OCI-LY3 (cell line): ENCODE measurements around the gene CFI.
A peak's percentile ranks its signal among the peaks of the same experiment; 100 is the strongest.

Source experiments
- H2AFZ ChIP-seq: fragments of 200-600, 300-600 bp; shearing (Covaris generic); 2 replicates; pipeline ENCODE4 v1.6.0; 2014; ENCODE audit warnings: antibody characterized with exemption, low read depth, low read length
- H3K27ac ChIP-seq: fragments of 200-600, 300-600 bp; sonication (generic); 2 replicates; pipeline ENCODE4 v1.5.1; 2014; ENCODE audit warnings: mild to moderate bottlenecking, low read length, moderate library complexity, mixed read lengths
- H3K27me3 ChIP-seq: fragments of 200-600, 300-600 bp; sonication (generic); 2 replicates; pipeline ENCODE4 v1.6.1; 2014; ENCODE audit warnings: low read depth, low read length, mixed read lengths
- H3K36me3 ChIP-seq: fragments of 200-600, 300-600 bp; sonication (generic); replicated peaks from 2 replicates; pipeline ENCODE3; 2014; ENCODE audit warnings: low read depth, low read length, mixed read lengths
- H3K4me1 ChIP-seq: fragments of 300-600, 200-600 bp; sonication (generic); 2 replicates; pipeline ENCODE4 v1.6.1; 2014; ENCODE audit warnings: low read length, mixed read lengths
- H3K4me2 ChIP-seq: fragments of 200-600, 300-600 bp; sonication (generic); 2 replicates; pipeline ENCODE4 v1.6.1; 2014; ENCODE audit warnings: low read length, mixed read lengths
- H3K4me3 ChIP-seq: fragments of 300-600, 200-600 bp; sonication (generic); 2 replicates; pipeline ENCODE4 v1.5.1; 2014; ENCODE audit warnings: antibody characterized with exemption, mild to moderate bottlenecking, low read length, moderate library complexity
- H3K79me2 ChIP-seq: fragments of 300-600, 200-600 bp; shearing (Covaris generic); 2 replicates; pipeline ENCODE4 v1.6.1; 2014; ENCODE audit warnings: mild to moderate bottlenecking, low read length, mixed read lengths
- H3K9ac ChIP-seq: fragments of 300-600, 200-600 bp; shearing (Covaris generic); 2 replicates; pipeline ENCODE4 v1.6.0; 2014; ENCODE audit warnings: mild to moderate bottlenecking, low read length, moderate library complexity
- H3K9me3 ChIP-seq: fragments of 200-600, 300-600 bp; shearing (Covaris generic); 2 replicates; pipeline ENCODE4 v1.6.1; 2014; ENCODE audit warnings: low read length, mixed read lengths; ENCODE audit not compliant: insufficient read depth
- H4K20me1 ChIP-seq: fragments of 200-600, 300-600 bp; sonication (generic); 2 replicates; pipeline ENCODE4 v1.6.1; 2016; ENCODE audit warnings: low read length, mixed read lengths; ENCODE audit not compliant: insufficient read depth
- EZH2phosphoT487 ChIP-seq: fragments of 200-600 bp; shearing (Covaris generic); IDR thresholded peaks from 2 replicates; pipeline ENCODE4 v1.6.1; 2018; ENCODE audit warnings: antibody characterized with exemption, mixed run types, low read depth
- TF ChIP-seq, protein P1 (sequence below): fragments of 200-600, 300-600 bp; sonication (generic); IDR thresholded peaks from 2 replicates; pipeline ENCODE4 v1.5.1; 2014; ENCODE audit warnings: antibody characterized with exemption, low read length, low read depth

Gene CFI

DNA sequence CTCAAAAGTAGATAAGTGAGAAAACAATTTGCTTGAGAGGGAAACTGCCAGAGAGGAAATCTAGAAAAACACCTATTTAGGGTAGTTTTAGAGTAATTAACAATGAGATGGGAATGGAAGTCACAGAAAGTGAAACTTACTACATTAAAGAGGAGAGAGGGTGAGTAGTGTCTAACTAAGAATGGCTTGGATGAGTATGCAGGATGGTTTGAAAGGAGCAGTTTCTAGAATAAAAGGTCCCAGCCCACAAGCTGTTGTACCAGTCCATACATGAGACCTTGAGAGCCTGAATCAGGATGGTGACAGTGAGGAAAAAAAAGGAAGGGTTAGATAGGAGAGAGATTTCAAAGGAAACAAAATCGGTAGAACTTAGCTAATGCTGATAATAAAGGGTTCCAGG is 15.1 kb upstream of the CFI start:
- Histone ChIP-seq H4K20me1 (no peaks in the 10 kb centered on the region), H3K79me2 (peaks cover 57% of the 10 kb centered on the region), H3K9ac (peak overlapping the region; percentile 95), H3K4me1 (peaks cover 41% of the 10 kb centered on the region), H3K4me3 (peak overlapping the region; percentile 97), H3K27ac (no peak overlapping the region), H3K27me3 (no peaks in the 10 kb centered on the region), H3K4me2 (peak overlapping the region; percentile 91), H2AFZ (no peak overlapping the region), H3K9me3 (no peaks in the 10 kb centered on the region), H3K36me3 (peaks cover 27% of the 10 kb centered on the region)
- no peak for TF ChIP-seq EZH2phosphoT487
- TF ChIP-seq, protein P1, sequence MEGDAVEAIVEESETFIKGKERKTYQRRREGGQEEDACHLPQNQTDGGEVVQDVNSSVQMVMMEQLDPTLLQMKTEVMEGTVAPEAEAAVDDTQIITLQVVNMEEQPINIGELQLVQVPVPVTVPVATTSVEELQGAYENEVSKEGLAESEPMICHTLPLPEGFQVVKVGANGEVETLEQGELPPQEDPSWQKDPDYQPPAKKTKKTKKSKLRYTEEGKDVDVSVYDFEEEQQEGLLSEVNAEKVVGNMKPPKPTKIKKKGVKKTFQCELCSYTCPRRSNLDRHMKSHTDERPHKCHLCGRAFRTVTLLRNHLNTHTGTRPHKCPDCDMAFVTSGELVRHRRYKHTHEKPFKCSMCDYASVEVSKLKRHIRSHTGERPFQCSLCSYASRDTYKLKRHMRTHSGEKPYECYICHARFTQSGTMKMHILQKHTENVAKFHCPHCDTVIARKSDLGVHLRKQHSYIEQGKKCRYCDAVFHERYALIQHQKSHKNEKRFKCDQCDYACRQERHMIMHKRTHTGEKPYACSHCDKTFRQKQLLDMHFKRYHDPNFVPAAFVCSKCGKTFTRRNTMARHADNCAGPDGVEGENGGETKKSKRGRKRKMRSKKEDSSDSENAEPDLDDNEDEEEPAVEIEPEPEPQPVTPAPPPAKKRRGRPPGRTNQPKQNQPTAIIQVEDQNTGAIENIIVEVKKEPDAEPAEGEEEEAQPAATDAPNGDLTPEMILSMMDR, result no peak

DNA sequence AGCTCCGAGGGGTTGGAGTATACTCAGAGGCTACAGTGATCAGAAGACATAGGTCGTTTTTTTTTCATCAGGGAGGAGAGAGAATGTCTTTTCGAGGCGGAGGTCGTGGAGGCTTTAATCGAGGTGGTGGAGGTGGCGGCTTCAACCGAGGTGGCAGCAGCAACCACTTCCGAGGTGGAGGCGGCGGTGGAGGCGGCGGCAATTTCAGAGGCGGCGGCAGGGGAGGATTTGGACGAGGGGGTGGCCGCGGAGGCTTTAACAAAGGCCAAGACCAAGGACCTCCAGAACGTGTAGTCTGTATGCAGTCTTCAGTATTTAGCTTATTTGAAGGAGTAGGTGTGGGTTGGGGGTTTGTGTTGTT is 14.3 kb upstream of the CFI start:
- Histone ChIP-seq H3K4me3 (peak overlapping the region; percentile 97), H3K4me2 (peak overlapping the region; percentile 91), H3K36me3 (peaks cover 24% of the 10 kb centered on the region), H3K79me2 (peaks cover 56% of the 10 kb centered on the region), H3K9ac (peak overlapping the region; percentile 95), H3K4me1 (peaks cover 35% of the 10 kb centered on the region), H3K9me3 (no peaks in the 10 kb centered on the region), H2AFZ (peak overlapping the region; percentile 83), H3K27ac (peak overlapping the region; percentile 70), H3K27me3 (no peaks in the 10 kb centered on the region), H4K20me1 (no peaks in the 10 kb centered on the region)
- no peak for TF ChIP-seq EZH2phosphoT487
- TF ChIP-seq, protein P1, result no peak

- H3K4me3 ChIP-seq, result peak within 1 kb of the TSS; percentile 97
- peaks cover 18% of the 10 kb centered on the region for H3K36me3 ChIP-seq
- H3K4me1 ChIP-seq, result peaks cover 28% of the 10 kb centered on the region
- no peaks in the 10 kb centered on the region for H3K27me3 ChIP-seq
- peaks cover 49% of the 10 kb centered on the region for H3K79me2 ChIP-seq
- peak within 1 kb of the TSS; percentile 85 for H2AFZ ChIP-seq
- H4K20me1 ChIP-seq, result no peaks in the 10 kb centered on the region
- TF ChIP-seq EZH2phosphoT487, result no peak
- TF ChIP-seq, protein P1, result no peak
- peak within 1 kb of the TSS; percentile 91 for H3K4me2 ChIP-seq
- peak within 1 kb of the TSS; percentile 95 for H3K9ac ChIP-seq
- peak within 1 kb of the TSS; percentile 70 for H3K27ac ChIP-seq
- H3K9me3 ChIP-seq, result no peaks in the 10 kb centered on the region
These were observed 13.6 kb upstream of the CFI start, which contains the start of gene GAR1 for GRCh38 chr4:109815151-109816081. Gene GAR1, plus strand, starts transcription at chr4:109815762. Its CDS starts 403 bp downstream, at chr4:109816165.

DNA sequence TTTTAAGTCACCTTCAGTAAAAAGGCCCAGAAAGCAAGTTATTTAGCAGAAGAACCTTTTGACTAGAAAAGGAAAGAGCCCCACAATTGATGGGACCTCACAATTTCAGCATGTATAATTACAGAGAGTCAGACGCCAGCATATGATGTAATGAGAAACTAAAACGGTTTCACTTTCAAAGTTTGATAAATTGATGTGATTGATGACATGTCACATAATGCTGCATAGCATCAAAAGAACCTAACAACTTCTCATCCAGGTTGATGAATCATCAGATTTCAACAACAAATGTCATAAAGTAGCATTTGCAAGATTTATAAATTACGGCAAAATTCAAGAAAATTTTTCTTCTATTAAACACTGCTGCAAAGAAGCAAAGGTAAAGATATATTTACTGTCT is 9.9 kb upstream of the CFI start:
- TF ChIP-seq EZH2phosphoT487, result no peak
- TF ChIP-seq, protein P1, result no peak
- no peak overlapping the region for H3K27ac ChIP-seq
- H2AFZ ChIP-seq, result peak overlapping the region; percentile 27

More for the DNA sequence above, 9.9 kb upstream of the CFI start:
- H3K4me3 ChIP-seq, result no peak overlapping the region
- H4K20me1 ChIP-seq, result no peaks in the 10 kb centered on the region
- H3K4me2 ChIP-seq, result peak overlapping the region; percentile 4
- no peak overlapping the region for H3K9ac ChIP-seq
- no peaks in the 10 kb centered on the region for H3K27me3 ChIP-seq
- peaks cover 13% of the 10 kb centered on the region for H3K79me2 ChIP-seq
- no peaks in the 10 kb centered on the region for H3K36me3 ChIP-seq
- H3K4me1 ChIP-seq, result peaks cover 8% of the 10 kb centered on the region
- H3K9me3 ChIP-seq, result no peaks in the 10 kb centered on the region
